K562 (cell line): ENCODE results near the gene GNA15. TPM values are rescaled to one million over a fixed set of nuclear protein-coding genes. Genes with fewer than 3 reads are reported as not detected.

Experiments
- ATAC-seq: fragments of 200-7000 bp; cut with Tn5 transposase; 3 replicates; pipeline ENCODE4 v1.9.1; 2020; ENCODE audit warnings: moderate library complexity
- Bru-seq: library from RNA; stranded (reverse); fragments of 400-500 nt; gene quantifications from one replicate; lab custom pipeline; 2021; lab: Mats Ljungman, UMichigan
- BruChase-seq, 2 experiments: library from RNA; stranded (reverse); fragments of 400-500 nt; gene quantifications; one replicate each; lab custom pipeline; 2021; lab: Mats Ljungman, UMichigan
- BruUV-seq: library from RNA; stranded (reverse); fragments of 400-500 nt; replicated peaks from 2 replicates; lab custom pipeline; 2021; lab: Mats Ljungman, UMichigan
- CTCF ChIA-PET: fragments of 300-600 bp; formaldehyde crosslinking; extraction: SDS; loops from one replicate; lab custom pipeline; 2021; ENCODE audit warnings: low intra/inter-chr PET ratio; lab: Yijun Ruan, JAX
- POLR2A ChIA-PET: fragments of 300-600, 350-650 bp; sonication (Branson Sonifier 250); formaldehyde crosslinking; extraction: SDS; loops from one replicate; lab custom pipeline; 2021; ENCODE audit warnings: antibody characterized with exemption, inconsistent platforms; lab: Yijun Ruan, JAX
- DNase-seq, 4 experiments: peaks; one replicate each; pipeline versions ENCODE4 v3.0.0 to v3.0.0-alpha.2; 2011 to 2018; ENCODE audit warnings: low spot score in 3 of 4, mixed read lengths in 3 of 4; ENCODE audit errors: extremely low read depth in 1 of 4
- FAIRE-seq: peaks from 2 replicates; lab custom pipeline; 2011; peaks lifted over from hg19 to GRCh38; lab: Jason Lieb, UNC
- H2AFZ ChIP-seq: 2 replicates; pipeline ENCODE4 v1.6.0; 2011; ENCODE audit warnings: low read depth, low read length, control low read depth, inconsistent platforms
- H3K27ac ChIP-seq: fragments of 200-600 bp; 3 replicates; pipeline ENCODE4 v1.8.0; 2011; ENCODE audit warnings: low read depth, mild to moderate bottlenecking, control low read depth, inconsistent platforms, low read length, moderate library complexity, mixed read lengths; ENCODE audit errors: extremely low read depth
- H3K27me3 ChIP-seq, 2 experiments: fragments of 300-600 bp in 1 of 2; 2 replicates in 1 of 2; 3 replicates in 1 of 2; pipeline versions ENCODE4 v1.6.0 to v1.8.0; 2011; ENCODE audit warnings: inconsistent platforms in 2 of 2, low read length in 2 of 2, mild to moderate bottlenecking in 1 of 2, mixed read lengths in 1 of 2, moderate library complexity in 1 of 2; ENCODE audit not compliant: control insufficient read depth in 2 of 2, insufficient read depth in 2 of 2
- H3K36me3 ChIP-seq: fragments of 300-600 bp; 3 replicates; pipeline ENCODE4 v1.8.0; 2011; ENCODE audit warnings: mild to moderate bottlenecking, low read length, inconsistent platforms; ENCODE audit not compliant: control insufficient read depth, insufficient read depth
- H3K4me1 ChIP-seq, 2 experiments: fragments of 200-600 bp in 1 of 2; replicated peaks in 1 of 2; 2 replicates in 1 of 2; 3 replicates in 1 of 2; pipeline versions ENCODE4 v1.5.1 to v1.8.0; 2011; ENCODE audit warnings: inconsistent platforms in 2 of 2, low read length in 2 of 2, mild to moderate bottlenecking in 1 of 2, mixed read lengths in 1 of 2, moderate library complexity in 1 of 2; ENCODE audit not compliant: control insufficient read depth in 2 of 2, insufficient read depth in 2 of 2
- H3K4me2 ChIP-seq: 2 replicates; pipeline ENCODE4 v1.6.1; 2011; ENCODE audit warnings: low read length, control low read depth, inconsistent platforms, mixed read lengths; ENCODE audit not compliant: insufficient read depth
- H3K4me3 ChIP-seq: fragments of 200-600 bp; sonication (generic), shearing (Covaris generic); 2 replicates; pipeline ENCODE4 v1.5.1; 2016; ENCODE audit warnings: control low read depth, inconsistent platforms
- H3K79me2 ChIP-seq: fragments of 200-600 bp; 3 replicates; pipeline ENCODE4 v1.8.0; 2011; ENCODE audit warnings: low read length, inconsistent platforms; ENCODE audit not compliant: control insufficient read depth, insufficient read depth
- H3K9ac ChIP-seq, 2 experiments: 2 replicates each; pipeline versions ENCODE4 v1.6.0 to v1.6.1; 2011; ENCODE audit warnings: low read depth in 2 of 2, low read length in 2 of 2, control low read depth in 1 of 2, inconsistent platforms in 1 of 2, mild to moderate bottlenecking in 1 of 2, mixed read lengths in 1 of 2; ENCODE audit not compliant: insufficient read depth in 1 of 2
- H3K9me1 ChIP-seq: one replicate; pipeline ENCODE4 v1.6.0; 2011; ENCODE audit warnings: inconsistent platforms, mild to moderate bottlenecking, low read length, moderate library complexity; ENCODE audit not compliant: control insufficient read depth, insufficient read depth
- H3K9me3 ChIP-seq: replicated peaks from 2 replicates; pipeline ENCODE4 v1.5.1; 2011; ENCODE audit warnings: low read depth, low read length, inconsistent platforms; ENCODE audit not compliant: control insufficient read depth, insufficient read depth
- H4K20me1 ChIP-seq: replicated peaks from 2 replicates; pipeline ENCODE4 v1.6.1; 2011; ENCODE audit warnings: low read length, inconsistent platforms, mixed read lengths; ENCODE audit not compliant: control insufficient read depth, insufficient read depth
- CBX5 ChIP-seq: IDR thresholded peaks from 2 replicates; pipeline ENCODE4 v1.6.1; 2014; ENCODE audit warnings: low read depth, borderline replicate concordance
- CCNT2 ChIP-seq: IDR thresholded peaks from 2 replicates; pipeline ENCODE4 v1.6.1; 2011; ENCODE audit warnings: borderline replicate concordance, low read depth, mild to moderate bottlenecking, moderate library complexity, mixed read lengths, low read length; ENCODE audit not compliant: insufficient read length; ENCODE audit errors: extremely low read depth
- EGR1 ChIP-seq: fragments of 450-650 bp; conservative IDR thresholded peaks from 2 replicates; pipeline ENCODE4 v1.6.1; 2017; ENCODE audit warnings: mild to moderate bottlenecking
- HCFC1 ChIP-seq: IDR thresholded peaks from 2 replicates; pipeline ENCODE4 v1.6.1; 2012; ENCODE audit warnings: low read depth, low read length, improper control_type of control experiment
- HMGN3 ChIP-seq: IDR thresholded peaks from 2 replicates; pipeline ENCODE4 v1.6.1; 2011; ENCODE audit warnings: borderline replicate concordance, low read depth, mild to moderate bottlenecking, mixed read lengths, low read length; ENCODE audit not compliant: insufficient read length; ENCODE audit errors: extremely low read depth
- MAFG ChIP-seq: fragments of 450-650 bp; conservative IDR thresholded peaks from 2 replicates; pipeline ENCODE4 v1.6.1; 2016; ENCODE audit warnings: missing genetic modification characterization, missing compliant biosample characterization
- NCOA2 ChIP-seq, 2 experiments: fragments of 450-650 bp; IDR thresholded peaks; 2 replicates each; pipeline ENCODE4 v1.6.1; 2018; ENCODE audit warnings: mild to moderate bottlenecking in 2 of 2, moderate library complexity in 1 of 2; ENCODE audit not compliant: partially characterized antibody in 2 of 2
- PTBP1 ChIP-seq: fragments of 200-400 bp; formaldehyde crosslinking; IDR thresholded peaks from 2 replicates; pipeline ENCODE4 v1.6.1; 2017; ENCODE audit warnings: low read depth, low read length
- SRSF3 ChIP-seq: fragments of 200-400 bp; formaldehyde crosslinking; IDR thresholded peaks from 2 replicates; pipeline ENCODE4 v1.6.1; 2016; ENCODE audit warnings: mild to moderate bottlenecking, low read length, moderate library complexity; ENCODE audit not compliant: insufficient read depth
- STAT5A ChIP-seq: IDR thresholded peaks from 2 replicates; pipeline ENCODE4 v1.6.1; 2012; ENCODE audit warnings: low read length, inconsistent platforms, borderline replicate concordance
- TAF9B ChIP-seq: fragments of 450-650 bp; IDR thresholded peaks from 2 replicates; pipeline ENCODE4 v1.6.1; 2018; ENCODE audit warnings: mild to moderate bottlenecking; ENCODE audit not compliant: partially characterized antibody
- ZBTB5 ChIP-seq: fragments of 450-650 bp; IDR thresholded peaks from 2 replicates; pipeline ENCODE4 v1.6.1; 2017; ENCODE audit warnings: antibody characterized with exemption
- ZNF134 ChIP-seq: fragments of 250-450 bp; sonication (Bioruptor Pico); conservative IDR thresholded peaks from 2 replicates; pipeline ENCODE4 v1.4.0; 2020
- ZNF586 ChIP-seq: fragments of 450-650 bp; formaldehyde crosslinking; conservative IDR thresholded peaks from 2 replicates; pipeline ENCODE4 v1.4.0; 2020; ENCODE audit warnings: mild to moderate bottlenecking, moderate library complexity
- ZNF785 ChIP-seq: fragments of 250-450 bp; sonication (Bioruptor Pico); IDR thresholded peaks from 2 replicates; pipeline ENCODE4 v1.4.0; 2020; ENCODE audit warnings: mild to moderate bottlenecking
- WGBS: fragments of 100-300 bp; shearing (Covaris generic); methylation state at CpG from one replicate; pipeline ENCODE4 v1.1.6; 2016; ENCODE audit warnings: low coverage, mixed read lengths; ENCODE audit not compliant: insufficient coverage; ENCODE audit errors: missing lambda C conversion rate; 5-methylcytosine and 5-hydroxymethylcytosine counted together
- in situ Hi-C: fragments of 300-500 bp; cut with MboI; formaldehyde crosslinking; loops from 4 replicates; pipeline ENCODE4 v1.15.0; 2018; ENCODE audit warnings: inconsistent platforms, mixed read lengths
- intact Hi-C: fragments of 100-400 bp; cut with micrococcal nuclease; formaldehyde crosslinking; loops from 2 replicates; pipeline ENCODE4 v1.14.2; 2022
- long read RNA-seq, 3 experiments: library from polyadenylated mRNA in 2 of 3; library from RNA in 1 of 3; unstranded in 2 of 3; stranded (forward) in 1 of 3; transcript quantifications; one replicate each; pipeline ENCODE4 v2.0.0, GENCODE V29; 2019 to 2022
- polyA minus RNA-seq, 3 experiments: library from RNA; depleted of rRNA, polyadenylated mRNA; stranded (reverse); fragments of >200 nt; gene quantifications; 2 replicates each; pipeline ENCODE4 v1.2.3, GENCODE V29; 2011
- polyA plus RNA-seq, 8 experiments: library from polyadenylated mRNA; depleted of rRNA in 4 of 8; stranded (reverse) in 5 of 8; unstranded in 3 of 8; fragments of >200 nt; fragmentation: Nextera tagmentation in 2 of 8; fragmentation: Illumina TruSeq in 1 of 8; extraction: Ambion mirVana in 2 of 8; extraction: Trizol in 1 of 8; gene quantifications; 2 replicates each; pipeline versions ENCODE4 v1.2.1 to v1.2.3, GENCODE V29; 2011 to 2014; ENCODE audit warnings: inconsistent platforms in 1 of 8, missing spikeins in 1 of 8
- total RNA-seq, 7 experiments: library from RNA; depleted of rRNA in 6 of 7; stranded (reverse); fragments of >200 nt in 6 of 7; fragmentation: Illumina TruSeq in 2 of 7; extraction: Trizol in 2 of 7; gene quantifications; 2 replicates each; pipeline versions ENCODE4 v1.2.1 to v1.2.3, GENCODE V29; 2011 to 2021; ENCODE audit warnings: low replicate concordance in 1 of 7

GNA15 gene
- 0.35 TPM in 1 of 2 replicates, not detected in the other for total RNA-seq (2011; cell fraction: chromatin; rRNA removed; ENCODE audit: low replicate concordance)
- 0.13 and 0.17 TPM in 2 replicates for total RNA-seq (2011; cell fraction: nucleolus; rRNA removed)
- not detected in 2 replicates for total RNA-seq (2011; cell fraction: nucleoplasm; rRNA removed)
- total RNA-seq (2014; rRNA removed) (0.09 TPM in 1 of 2 replicates, not detected in the other), total RNA-seq (2014; rRNA removed; fragmentation: Illumina TruSeq; extraction: Trizol) (0.07 and 0.13 TPM in 2 replicates), total RNA-seq (2015; rRNA removed; fragmentation: Illumina TruSeq; extraction: Trizol) (0.19 and 0.22 TPM in 2 replicates), total RNA-seq (2021) (0.13 and 0.24 TPM in 2 replicates), polyA plus RNA-seq (2011; rRNA removed) (0.19 and 0.22 TPM in 2 replicates), polyA plus RNA-seq (2014; fragmentation: Illumina TruSeq; extraction: Trizol) (0.10 and 0.22 TPM in 2 replicates), polyA plus RNA-seq (2014; fragmentation: Nextera tagmentation; extraction: Ambion mirVana) (under 1 TPM in 1 of 2 experiments, not detected in 1; 0.03 TPM), polyA plus RNA-seq (2014; rRNA removed) (0.11 and 0.35 TPM in 2 replicates), polyA minus RNA-seq (2011; rRNA and poly(A)+ RNA removed) (0.27 TPM in 1 of 2 replicates, not detected in the other), Bru-seq, nascent RNA (percentile 21 among the genes with signal in this experiment), BruChase-seq, experiment 1, labeled RNA remaining after a 2-hour chase (percentile 16 among the genes with signal in this experiment), BruChase-seq, experiment 2, labeled RNA remaining after a 6-hour chase (percentile 16 among the genes with signal in this experiment)
- polyA plus RNA-seq (2011; cell fraction: cytosol; rRNA removed): 0.18 and 0.25 TPM in 2 replicates
- polyA plus RNA-seq (2011; cell fraction: nucleus; rRNA removed): 0.29 and 0.40 TPM in 2 replicates
- 0.65 and 0.76 TPM in 2 replicates for polyA plus RNA-seq (2012)
- not detected in 2 replicates for polyA minus RNA-seq (2011; cell fraction: cytosol; rRNA and poly(A)+ RNA removed)
- polyA minus RNA-seq (2011; cell fraction: nucleus; rRNA and poly(A)+ RNA removed): 0.13 TPM in 1 of 2 replicates, not detected in the other
- long read RNA-seq, experiment 1, partial matches to known transcripts: 3 of 3 reads
- long read RNA-seq, experiment 1, other reads (novel, unspliced or antisense): 0 of 3 reads
- long read RNA-seq, experiment 2: 0 reads
- long read RNA-seq, experiment 3: 0 reads

- CTCF ChIA-PET: no interaction called here
- POLR2A ChIA-PET: interaction anchor here (0.6 kb wide), 1 partner anchor 226 kb away, joined by 3 read pairs; no protein-coding TSS in a partner anchor
- Histone ChIP-seq H3K36me3 (no peaks in the 10 kb centered on the region), H3K79me2 (no peaks in the 10 kb centered on the region), H2AFZ (no peak within 1 kb of the TSS), H3K4me2 (no peak within 1 kb of the TSS), H3K9ac (peak within 1 kb of the TSS in 1 of 2 experiments; percentile 32; a peak in 2 of 4 replicates), H3K27me3 (no peaks in the 10 kb centered on the region), H3K4me1 (peaks cover 13 to 29% of the 10 kb centered on the region in 2 experiments), H4K20me1 (no peaks in the 10 kb centered on the region), H3K4me3 (no peak within 1 kb of the TSS), H3K9me1 (no peaks in the 10 kb centered on the region), H3K9me3 (no peaks in the 10 kb centered on the region; the same call in 1 of the 2 replicates), H3K27ac (no peak within 1 kb of the TSS)
- peak in 1 of 4 experiments; percentile 13 for DNase-seq
- no peak for ATAC-seq
- 85% methylated on average over 17 of the region's 40 CpGs for WGBS
- no peak for FAIRE-seq
- in situ Hi-C loops: no loop called here
- no TSS peak for BruUV-seq
- intact Hi-C loops: no loop called here
- TF ChIP-seq ZBTB5 (no peak), ZNF586 (CRISPR knock-in tag) (no peak), EGR1 (no peak), HMGN3 (no peak), NCOA2 (IDR thresholded peaks at IDR 0.05; ENCODE audit: partially characterized antibody in 2 of 2) (no peak), ZNF785 (CRISPR knock-in tag) (no peak), SRSF3 (no peak), CBX5 (no peak), PTBP1 (no peak), TAF9B (no peak), CCNT2 (no peak), ZNF134 (no peak), HCFC1 (no peak), STAT5A (no peak), MAFG (tag) (no peak)
Measured at GRCh38 chr19:3135961-3136683, at the start of gene GNA15. Gene GNA15, plus strand, starts transcription at chr19:3136033. Its CDS starts 418 bp downstream, at chr19:3136451.
